Posterior vena cava (tissue), 2 donors: ENCODE results near the gene RABGAP1L. TPM values are rescaled to one million over a fixed set of nuclear protein-coding genes. Genes with fewer than 3 reads are reported as not detected.
"Not testable (repeated sequence)": the region's sequence is repeated elsewhere in the genome, so short reads cannot be mapped to it uniquely, and the experiment has no call there.

Source experiments
- DNase-seq: peaks from one replicate; pipeline ENCODE4 v3.0.0-alpha.2; 2020; ENCODE audit warnings: low spot score
- intact Hi-C, 2 donors: fragments of 100-400 bp; cut with DNase I; formaldehyde crosslinking; loops; one replicate each; pipeline versions ENCODE4 v1.14.1 to v1.14.2; 2022 to 2023
- total RNA-seq, 2 donors: library from RNA; stranded (reverse); fragmentation: NEBNext Ultra II Directional; extraction: Animal tissue kit (Norgen Biotek cat#: 25700); gene quantifications; one replicate each; pipeline ENCODE4 v1.2.1, GENCODE V29; 2021
- donor health status: DM: yes; HTN: yes; CAD: no.
- donor health status: DM: yes; HTN: yes; CAD: no.

The RABGAP1L gene
- total RNA-seq, 2 donors from 2014 or later, result 32.9 to 41.4 TPM

DNA sequence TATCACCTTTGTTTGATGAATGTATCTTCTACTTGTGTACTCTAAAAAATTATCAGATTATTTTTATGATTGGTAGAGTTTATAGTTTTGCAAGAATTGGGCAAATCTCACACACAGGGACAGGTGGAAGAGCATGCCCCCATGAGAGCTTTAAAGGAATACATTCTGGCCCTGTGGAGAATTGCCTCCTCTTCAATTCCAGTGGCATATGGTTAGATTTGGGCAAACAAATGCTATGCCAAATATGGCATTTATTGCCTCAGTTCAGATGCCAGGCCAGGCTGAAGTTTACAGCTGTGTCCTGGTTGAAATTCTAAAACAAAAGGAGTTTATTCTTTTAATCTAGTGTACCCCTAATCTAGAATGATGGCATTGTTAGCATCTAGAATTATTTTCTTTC lies 678.1 kb downstream of the RABGAP1L start:
- intact Hi-C loops, result no loop called here
- DNase-seq, result no peak

DNA sequence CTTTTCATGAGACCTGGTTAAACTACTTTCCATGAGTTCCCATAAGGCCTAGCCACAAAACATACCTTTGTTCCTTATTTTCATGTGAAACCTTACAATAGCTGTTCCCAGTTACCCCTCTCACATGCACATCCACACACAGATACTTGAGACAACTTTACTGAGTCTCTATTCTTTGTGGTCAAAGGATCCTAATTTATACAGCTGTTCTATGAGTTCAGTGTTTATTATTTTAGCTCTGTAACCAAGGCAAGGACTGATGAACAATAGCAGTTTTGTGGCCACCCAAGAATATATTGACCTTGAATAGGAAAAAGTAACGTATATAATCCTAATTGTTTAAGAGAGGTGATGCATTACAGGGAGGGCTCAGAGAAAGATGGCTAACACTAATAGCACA lies 679.9 kb downstream of the RABGAP1L start:
- DNase-seq, result no peak
- intact Hi-C loops, result no loop called here

DNA sequence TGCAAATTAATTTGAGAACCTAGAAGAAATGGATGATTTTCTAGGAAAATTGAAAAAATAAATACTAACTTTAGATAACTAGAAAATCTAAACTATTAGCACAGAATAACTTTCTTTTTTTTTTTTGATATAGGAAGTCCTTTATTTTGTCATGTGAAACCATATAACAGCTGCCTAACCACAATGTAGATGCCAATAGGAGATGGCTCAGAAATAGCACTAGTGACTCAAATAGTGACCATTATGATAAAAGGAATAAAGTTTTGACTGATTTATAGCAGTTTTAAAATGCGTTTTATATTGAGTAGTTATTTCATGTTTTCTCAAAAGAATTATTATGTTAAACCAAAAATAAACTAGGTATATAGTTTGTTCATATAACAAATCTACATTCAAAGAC lies 682.4 kb downstream of the RABGAP1L start:
- DNase-seq, result no peak
- intact Hi-C loops, result no loop called here

DNA sequence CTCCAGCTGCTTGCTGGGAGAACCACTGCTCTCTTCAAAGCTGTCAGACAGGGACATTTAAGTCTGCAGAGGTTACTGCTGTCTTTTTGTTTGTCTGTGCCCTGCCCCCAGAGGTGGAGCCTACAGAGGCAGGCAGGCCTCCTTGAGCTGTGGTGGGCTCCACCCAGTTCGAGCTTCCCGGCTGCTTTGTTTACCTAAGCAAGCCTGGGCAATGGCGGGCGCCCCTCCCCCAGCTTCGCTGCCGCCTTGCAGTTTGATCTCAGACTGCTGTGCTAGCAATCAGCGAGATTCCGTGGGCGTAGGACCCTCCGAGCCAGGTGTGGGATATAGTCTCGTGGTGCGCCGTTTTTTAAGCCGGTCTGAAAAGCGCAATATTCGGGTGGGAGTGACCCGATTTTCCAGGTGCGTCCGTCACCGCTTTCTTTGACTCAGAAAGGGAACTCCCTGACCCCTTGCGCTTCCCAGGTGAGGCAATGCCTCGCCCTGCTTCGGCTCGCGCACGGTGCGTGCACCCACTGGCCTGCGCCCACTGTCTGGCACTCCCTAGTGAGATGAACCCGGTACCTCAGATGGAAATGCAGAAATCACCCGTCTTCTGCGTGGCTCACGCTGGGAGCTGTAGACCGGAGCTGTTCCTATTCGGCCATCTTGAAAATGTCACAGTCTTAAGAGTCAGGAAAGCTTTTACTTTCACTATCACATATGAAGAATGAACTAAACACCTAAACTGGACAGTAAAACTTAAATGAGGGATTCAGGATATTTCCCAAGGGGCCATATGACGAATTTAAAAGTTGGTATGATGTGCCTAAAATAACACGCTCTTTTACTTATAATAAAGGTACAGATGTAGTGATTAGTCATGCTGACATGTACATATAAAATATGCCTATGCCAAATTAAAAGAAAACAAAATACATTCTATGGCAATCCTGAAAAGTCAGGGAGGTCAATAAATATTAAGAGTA lies 689.6 kb downstream of the RABGAP1L start:
- DNase-seq, intact Hi-C loops: not testable (repeated sequence)

DNA sequence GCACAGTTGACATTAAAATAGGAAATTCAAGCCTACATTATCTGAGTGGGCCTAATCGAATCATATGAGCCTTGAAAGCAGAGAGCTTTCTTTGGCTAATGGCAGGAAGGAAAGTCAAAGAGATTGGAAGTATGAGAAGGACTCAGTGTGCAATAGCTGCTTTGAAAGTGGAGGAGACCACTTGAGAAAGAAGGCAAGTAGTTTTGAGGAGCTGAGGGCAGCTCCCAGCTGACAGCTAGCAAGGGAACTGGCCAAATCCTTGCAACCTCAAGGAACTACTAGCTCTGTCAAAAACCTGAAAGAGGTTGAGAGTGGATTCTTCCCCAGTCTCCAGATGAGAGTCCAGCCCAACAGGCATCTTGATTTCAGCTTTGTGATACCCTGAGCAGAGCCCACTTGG lies 691.4 kb downstream of the RABGAP1L start:
- DNase-seq, result no peak
- intact Hi-C loops, result no loop called here

DNA sequence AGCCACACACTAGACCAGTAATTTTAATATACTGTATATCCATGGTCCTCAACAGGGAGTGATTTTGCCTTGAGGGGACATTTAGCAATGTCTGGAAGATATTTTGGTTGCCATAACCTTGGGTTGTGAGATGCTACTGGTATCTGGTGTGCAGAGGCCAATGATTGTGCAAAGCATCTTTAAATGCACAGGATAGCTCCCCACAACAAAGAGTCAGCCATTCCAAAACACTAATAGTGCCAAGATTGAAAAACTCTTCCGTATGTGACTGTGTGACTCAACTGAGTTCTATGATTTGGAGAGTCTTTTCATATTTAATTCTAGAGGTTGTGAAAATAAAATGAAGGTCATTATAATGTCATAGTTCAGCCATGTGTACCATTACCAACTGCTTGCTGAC lies 699.0 kb downstream of the RABGAP1L start:
- intact Hi-C loops, result no loop called here
- DNase-seq, result no peak

DNA sequence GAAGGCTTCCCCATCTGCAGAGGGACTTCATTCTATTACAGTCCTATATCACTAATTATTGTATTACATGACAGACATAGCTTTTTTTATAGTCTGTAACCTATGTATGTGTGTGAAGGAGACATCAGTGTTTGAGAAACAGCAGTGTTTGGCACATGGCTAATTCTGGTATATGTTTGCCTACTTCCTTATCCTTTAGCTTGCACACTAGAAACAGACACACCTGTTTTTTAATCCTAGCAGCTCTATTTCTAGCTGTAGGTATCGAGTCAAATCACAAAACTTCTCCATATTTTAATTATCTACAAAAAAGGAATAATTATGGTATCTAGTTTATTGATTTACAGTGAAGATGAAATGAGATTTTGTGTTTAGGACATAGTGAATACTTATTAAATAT lies 711.0 kb downstream of the RABGAP1L start:
- intact Hi-C loops, result no loop called here

DNA sequence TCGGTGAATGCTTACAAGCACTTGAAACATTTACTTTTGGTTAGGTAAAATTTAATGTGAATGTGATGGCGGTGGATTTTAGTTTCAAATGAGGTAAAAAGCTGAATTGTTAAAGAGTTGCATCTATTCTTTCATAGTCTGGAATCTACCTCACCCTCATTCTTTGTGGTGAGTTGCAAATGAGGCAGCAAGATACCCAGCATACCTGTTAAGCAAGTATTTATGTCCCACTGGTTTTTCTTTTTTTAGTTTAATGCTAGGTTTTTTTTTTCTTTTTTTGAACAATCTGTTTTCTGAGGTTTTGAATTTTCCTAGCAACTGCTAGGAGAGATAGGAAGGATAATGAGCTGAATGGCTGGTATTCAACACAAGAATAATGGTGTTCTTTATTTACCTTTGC lies 712.6 kb downstream of the RABGAP1L start:
- no peak for DNase-seq

More for the DNA sequence above, 711.0 kb downstream of the RABGAP1L start:
- DNase-seq, result no peak

DNA sequence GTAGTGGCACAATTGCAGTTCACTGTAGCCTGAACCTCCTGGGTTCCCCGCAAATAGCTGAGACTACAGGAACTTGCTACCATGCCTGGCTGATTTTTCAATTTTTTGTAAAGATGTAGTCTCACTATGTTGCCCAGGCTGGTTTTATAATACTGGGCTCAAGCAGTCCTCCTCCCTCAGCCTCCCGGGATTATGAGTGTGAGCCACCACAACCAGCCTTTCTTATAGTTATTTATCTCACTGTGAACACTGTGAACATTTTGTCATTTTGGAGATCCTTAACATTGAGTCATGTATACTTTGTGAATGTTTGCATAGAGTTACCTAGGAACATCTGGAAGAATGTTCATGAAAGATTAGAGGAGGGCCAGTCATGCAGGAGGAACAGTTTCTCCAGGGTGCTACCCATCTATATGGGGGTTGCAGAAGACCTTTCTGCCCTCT lies 713.3 kb downstream of the RABGAP1L start:
- no peak for DNase-seq
- intact Hi-C loops, result no loop called here

More for the DNA sequence above, 712.6 kb downstream of the RABGAP1L start:
- intact Hi-C loops, result no loop called here

DNA sequence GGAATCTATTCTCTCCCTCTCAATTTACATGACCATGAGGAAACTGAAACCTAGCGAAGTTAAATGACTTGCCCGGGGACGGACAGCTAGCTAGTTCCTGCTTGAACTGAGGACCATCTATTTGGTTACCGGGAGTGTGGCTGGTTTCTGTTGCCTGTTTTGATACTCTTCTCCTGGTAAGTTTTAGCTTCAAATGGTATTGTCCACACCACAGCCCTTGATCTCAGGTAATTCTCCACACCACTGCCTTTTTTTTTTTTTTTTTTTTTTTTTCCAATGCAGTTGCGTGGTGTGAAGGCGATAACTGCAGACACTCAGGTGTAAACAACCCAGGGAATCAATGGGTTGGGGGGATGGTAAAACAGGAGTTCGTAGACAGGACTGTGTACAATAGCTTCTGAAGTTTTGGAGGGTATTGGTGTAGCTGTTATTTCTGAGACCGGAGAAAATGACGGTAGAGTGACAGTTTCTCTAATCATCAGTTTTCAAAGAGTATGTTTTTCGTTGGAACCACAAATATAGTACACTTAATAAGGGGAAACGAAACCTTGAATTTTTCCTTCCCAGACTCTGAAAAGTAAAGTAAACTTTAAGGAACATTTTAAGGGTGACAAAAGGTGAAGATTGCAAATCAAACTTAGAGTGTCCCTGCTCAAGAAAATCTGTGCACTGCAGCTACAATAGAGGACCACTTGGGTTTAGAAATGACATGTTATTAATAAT lies 715.2 kb downstream of the RABGAP1L start:
- no peak for DNase-seq
- intact Hi-C loops, result no loop called here

DNA sequence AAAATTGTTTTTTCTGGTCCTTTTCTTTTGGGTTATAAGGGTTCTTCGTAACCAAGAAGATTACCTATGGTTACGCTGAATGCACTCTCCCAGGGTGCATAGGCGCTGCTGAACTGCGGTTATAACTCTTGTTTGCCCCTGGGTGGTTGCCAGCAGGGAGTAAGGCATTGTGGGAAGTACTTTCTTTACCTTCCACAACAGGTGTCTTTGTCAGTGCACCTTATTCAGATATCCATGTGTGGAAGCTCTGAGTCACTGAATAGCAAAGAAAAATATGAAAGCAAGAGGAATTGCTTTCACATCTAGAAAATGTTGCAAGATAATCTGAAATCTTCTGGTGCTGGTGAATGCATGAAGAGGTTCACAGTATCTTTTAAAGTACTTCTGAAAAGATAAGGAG lies 716.0 kb downstream of the RABGAP1L start:
- DNase-seq, result no peak
- intact Hi-C loops, result no loop called here

DNA sequence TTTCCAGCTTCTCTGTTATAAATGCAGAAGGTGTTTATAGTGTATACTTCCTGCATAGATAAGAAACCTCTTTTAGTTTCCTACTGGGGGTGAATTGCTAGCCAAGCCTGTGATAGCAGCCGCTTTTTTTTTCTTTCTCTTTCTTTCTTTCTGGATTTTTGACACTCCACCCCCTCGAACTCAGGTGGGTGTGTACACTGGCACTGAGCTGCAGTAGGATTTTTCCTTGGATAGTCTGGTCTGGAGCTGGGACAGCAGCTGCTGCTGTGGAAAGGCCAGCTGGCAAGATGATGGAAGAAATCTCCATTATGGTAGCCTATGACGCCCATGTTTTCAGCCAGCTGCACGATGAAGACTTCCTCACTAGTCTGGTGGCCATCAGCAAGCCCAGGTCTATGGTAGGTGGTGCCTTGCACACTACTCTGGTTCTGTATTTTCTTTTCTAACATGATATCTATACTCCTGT lies 717.9 kb downstream of the RABGAP1L start:
- DNase-seq, result no peak

DNA sequence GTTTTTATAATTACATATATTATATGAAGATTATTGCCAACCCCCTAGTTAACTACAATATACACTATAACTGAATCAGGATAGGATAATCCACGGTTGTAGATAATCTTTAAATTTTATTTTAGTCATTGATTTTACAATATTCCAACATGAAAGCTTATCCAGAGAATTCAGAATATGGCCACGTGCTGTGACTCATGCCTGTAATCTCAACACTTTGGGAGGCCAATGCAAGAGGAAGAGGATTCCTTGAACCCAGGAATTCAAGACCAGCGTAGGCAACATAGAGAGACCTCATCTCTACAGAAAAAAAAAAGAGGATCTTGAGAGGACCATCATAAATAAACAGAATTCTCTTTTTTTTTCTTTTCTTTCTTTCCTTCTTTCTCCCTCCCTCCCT lies 720.9 kb downstream of the RABGAP1L start:
- no peak for DNase-seq
- intact Hi-C loops, result no loop called here

More for the DNA sequence above, 717.9 kb downstream of the RABGAP1L start:
- intact Hi-C loops, result no loop called here

DNA sequence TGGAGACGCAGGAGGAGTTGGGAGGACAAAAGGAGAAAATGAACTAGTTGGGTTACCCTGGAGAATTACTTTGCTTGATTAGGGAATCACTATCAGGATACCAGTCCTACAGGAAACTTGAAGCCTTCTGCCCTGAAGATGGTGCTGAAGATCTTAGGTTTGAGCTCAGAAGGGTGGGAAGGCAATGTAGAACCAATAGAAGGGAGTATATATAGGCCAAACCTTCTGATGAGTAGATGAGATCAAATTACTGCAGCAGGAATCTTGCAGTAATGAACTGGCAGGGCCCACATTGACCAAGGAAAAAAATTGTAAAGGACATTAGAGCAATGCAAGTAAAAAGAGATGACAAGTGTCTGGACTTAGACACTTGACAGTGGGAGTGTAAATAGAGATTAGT lies 724.1 kb downstream of the RABGAP1L start:
- no peak for DNase-seq
- intact Hi-C loops, result no loop called here

DNA sequence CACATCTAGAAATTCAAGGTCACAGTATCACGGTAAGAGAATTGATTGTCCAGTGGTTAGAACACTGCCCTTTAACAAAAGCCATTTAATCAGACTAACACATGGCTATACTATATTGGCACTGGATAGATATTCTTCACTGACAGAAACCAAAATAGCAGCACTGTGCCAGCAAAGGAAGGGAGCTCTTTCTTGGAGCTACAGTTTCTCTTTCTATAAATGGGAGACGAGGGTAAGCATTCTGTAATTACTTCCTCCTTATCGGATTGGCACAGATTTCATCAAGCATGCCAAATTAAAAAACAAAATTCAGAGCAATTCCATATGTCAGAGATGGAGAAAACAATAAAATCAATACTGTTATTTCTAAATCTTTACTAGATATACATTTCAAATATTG lies 724.7 kb downstream of the RABGAP1L start:
- intact Hi-C loops, result no loop called here
- no peak for DNase-seq

DNA sequence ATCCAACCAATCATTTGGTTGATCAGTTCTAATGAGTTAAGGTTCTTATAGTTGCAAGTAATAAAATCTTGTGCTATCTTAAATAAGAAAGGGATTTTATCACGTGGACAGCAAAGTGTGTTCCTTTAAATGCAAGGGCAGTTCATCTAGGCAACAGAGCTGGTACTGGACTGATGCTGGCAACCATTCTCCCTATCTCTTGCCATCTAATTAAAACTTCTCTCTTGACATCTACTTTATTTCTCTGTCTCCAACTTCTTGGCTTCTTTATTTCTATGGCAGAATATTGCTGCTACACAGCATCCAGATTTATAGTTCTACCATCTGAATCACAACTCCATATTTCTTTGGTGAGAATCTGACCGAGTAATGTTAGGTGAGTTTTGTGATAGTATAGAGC lies 725.2 kb downstream of the RABGAP1L start:
- DNase-seq, result no peak
- intact Hi-C loops, result no loop called here

DNA sequence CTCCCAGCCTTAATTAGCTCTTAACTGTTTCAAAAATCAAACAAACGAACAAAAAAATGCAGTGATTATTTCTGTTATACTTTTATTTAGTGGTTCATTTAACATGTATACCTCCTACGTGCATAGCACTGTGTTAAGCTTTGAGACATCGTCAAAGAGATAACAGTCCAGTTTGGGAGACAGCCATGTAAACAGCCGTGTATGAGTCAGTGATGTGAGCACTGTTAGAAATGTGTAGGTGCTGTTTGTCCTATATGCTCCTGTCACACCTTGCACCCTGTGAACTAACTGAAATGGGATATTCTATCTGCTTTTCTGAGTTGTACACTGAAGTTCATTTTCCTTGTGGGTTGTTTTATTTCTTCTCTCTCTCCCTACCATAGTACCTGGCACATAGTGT lies 730.7 kb downstream of the RABGAP1L start:
- no peak for DNase-seq
- intact Hi-C loops, result no loop called here

DNA sequence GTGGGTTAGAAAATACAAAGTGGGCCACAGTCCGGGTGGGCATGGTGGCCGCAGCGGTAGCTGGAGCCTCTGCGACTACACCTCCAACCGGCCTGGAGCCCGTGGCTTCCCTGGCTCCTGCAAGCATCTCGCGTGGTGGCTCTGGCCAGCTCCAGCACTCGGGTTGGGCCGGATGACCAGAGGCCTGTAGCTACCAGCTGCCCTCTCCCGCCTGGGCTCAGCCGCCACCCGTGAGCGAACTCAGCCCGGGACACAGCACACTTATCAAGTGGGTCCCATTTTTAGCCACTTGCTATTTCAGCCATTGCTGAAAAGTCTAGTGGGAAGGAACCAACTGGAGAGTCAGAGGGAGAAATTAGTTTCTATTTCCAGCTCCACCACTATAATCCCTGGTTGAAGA lies 732.7 kb downstream of the RABGAP1L start:
- DNase-seq, result no peak
- intact Hi-C loops, result no loop called here

DNA sequence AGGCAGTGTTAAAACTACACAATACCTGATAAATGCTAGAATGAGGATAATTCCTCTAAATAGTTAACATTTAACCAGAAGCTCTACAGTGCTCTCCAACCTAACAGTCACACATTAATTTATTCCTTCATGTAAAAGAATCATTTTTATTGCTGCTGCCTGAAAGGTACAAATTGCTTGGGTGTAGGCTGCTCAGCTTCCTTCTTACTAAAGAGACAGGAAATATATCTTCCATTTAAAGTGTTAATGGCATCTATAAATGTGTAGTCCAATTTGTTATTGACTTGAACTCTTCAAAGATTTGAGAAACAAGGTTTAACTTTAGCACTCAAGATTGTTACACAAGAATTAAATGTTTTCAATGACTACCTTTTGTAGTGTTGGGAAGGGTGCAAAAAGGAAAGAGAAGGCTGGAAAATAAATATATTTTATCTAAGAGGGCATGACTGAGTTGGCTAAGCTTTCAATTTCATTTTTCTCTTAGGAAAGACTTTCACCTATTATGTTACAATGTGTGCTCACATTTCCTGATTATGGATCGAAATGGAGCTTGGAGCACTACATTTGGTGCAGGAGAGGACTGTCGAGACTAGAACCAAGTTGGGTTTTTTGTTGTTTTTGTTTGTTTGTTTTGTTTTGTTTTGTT lies 734.9 kb downstream of the RABGAP1L start:
- intact Hi-C loops, result no loop called here
- no peak for DNase-seq

DNA sequence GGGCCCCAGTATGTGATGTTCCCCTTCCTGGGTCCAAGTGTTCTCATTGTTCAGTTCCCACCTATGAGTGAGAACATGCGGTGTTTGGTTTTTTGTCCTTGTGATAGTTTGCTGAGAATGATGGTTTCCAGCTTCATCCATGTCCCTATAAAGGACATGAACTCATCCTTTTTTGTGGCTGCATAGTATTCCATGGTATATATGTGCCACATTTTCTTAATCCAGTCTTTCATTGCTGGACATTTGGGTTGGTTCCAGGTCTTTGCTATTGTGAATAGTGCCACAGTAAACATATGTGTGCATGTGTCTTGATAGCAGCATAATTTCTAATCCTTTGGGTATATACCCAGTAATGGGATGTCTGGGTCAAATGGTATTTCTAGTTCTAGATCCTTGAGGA lies 736.3 kb downstream of the RABGAP1L start:
- intact Hi-C loops, DNase-seq: not testable (repeated sequence)
